H1 (cell line): ENCODE measurements around the gene VPS18. TPM values are rescaled to one million over a fixed set of nuclear protein-coding genes. Genes with fewer than 3 reads are reported as not detected.
A peak's percentile ranks its signal among the peaks of the same experiment; 100 is the strongest.

Source experiments
- EGR1 ChIP-seq: IDR thresholded peaks from 2 replicates; pipeline ENCODE4 v1.6.1; 2011; ENCODE audit warnings: low read depth, low read length, borderline replicate concordance
- GTF2F1 ChIP-seq: IDR thresholded peaks from 2 replicates; pipeline ENCODE4 v1.6.1; 2012; ENCODE audit warnings: low read depth, low read length, improper control_type of control experiment, borderline replicate concordance
- NANOG ChIP-seq: IDR thresholded peaks from 2 replicates; pipeline ENCODE4 v1.6.1; 2011; ENCODE audit warnings: low read length, low read depth, mild to moderate bottlenecking, inconsistent platforms; ENCODE audit not compliant: insufficient read depth, poor library complexity, severe bottlenecking
- PHF8 ChIP-seq: fragments of 200-600 bp; sonication (generic); conservative IDR thresholded peaks from 2 replicates; pipeline ENCODE4 v1.7.1; 2012; ENCODE audit warnings: low read depth, mild to moderate bottlenecking, inconsistent platforms, low read length, moderate library complexity
- RAD21 ChIP-seq, 2 experiments: IDR thresholded peaks in 1 of 2; conservative IDR thresholded peaks in 1 of 2; 2 replicates each; pipeline ENCODE4 v1.6.1; 2011; ENCODE audit warnings: low read depth in 2 of 2, low read length in 2 of 2, improper control_type of control experiment in 1 of 2, inconsistent platforms in 1 of 2, mild to moderate bottlenecking in 1 of 2, moderate library complexity in 1 of 2
- SUZ12 ChIP-seq: fragments of 200-600 bp; sonication (generic); IDR thresholded peaks from 2 replicates; pipeline ENCODE4 v1.6.1; 2012; ENCODE audit warnings: mild to moderate bottlenecking, inconsistent platforms, low read length, moderate library complexity, mixed read lengths
- ZNF274 ChIP-seq: IDR thresholded peaks from 2 replicates; pipeline ENCODE4 v1.7.0; 2012; ENCODE audit warnings: low read length, borderline replicate concordance; ENCODE audit errors: extremely low read depth
- polyA plus RNA-seq, 7 experiments: library from polyadenylated mRNA; depleted of rRNA in 3 of 7; stranded (reverse) in 5 of 7; unstranded in 2 of 7; fragments of >200 nt in 5 of 7; fragments of 200-250 nt in 2 of 7; gene quantifications; 1 replicate in 5 of 7; 2 replicates in 1 of 7; 4 replicates in 1 of 7; pipeline versions ENCODE4 v1.2.1 to v1.2.3, GENCODE V29; 2011 to 2013; ENCODE audit warnings: missing spikeins in 2 of 7, mixed read lengths in 2 of 7
- total RNA-seq: library from RNA; stranded (reverse); fragmentation: NEBNext Ultra II Directional; extraction: Animal tissue kit (Norgen Biotek cat#: 25700); gene quantifications from 2 replicates; pipeline ENCODE4 v1.2.1, GENCODE V29; 2021
- TF ChIP-seq, protein P1 (sequence below): IDR thresholded peaks from 2 replicates; pipeline ENCODE4 v1.6.1; 2012; ENCODE audit warnings: inconsistent platforms
- TF ChIP-seq, protein P2 (sequence below): fragments of 300-600 bp; sonication (generic); IDR thresholded peaks from 2 replicates; pipeline ENCODE4 v1.7.1; 2012; ENCODE audit warnings: low read length, moderate library complexity, mild to moderate bottlenecking, inconsistent platforms; ENCODE audit not compliant: insufficient replicate concordance

VPS18 gene
- total and polyA plus RNA-seq, 2 of the 8 experiments (the other 6 are each of a cell fraction or from before 2014, with no cell fraction given) = 28.9 to 32.7 TPM

DNA sequence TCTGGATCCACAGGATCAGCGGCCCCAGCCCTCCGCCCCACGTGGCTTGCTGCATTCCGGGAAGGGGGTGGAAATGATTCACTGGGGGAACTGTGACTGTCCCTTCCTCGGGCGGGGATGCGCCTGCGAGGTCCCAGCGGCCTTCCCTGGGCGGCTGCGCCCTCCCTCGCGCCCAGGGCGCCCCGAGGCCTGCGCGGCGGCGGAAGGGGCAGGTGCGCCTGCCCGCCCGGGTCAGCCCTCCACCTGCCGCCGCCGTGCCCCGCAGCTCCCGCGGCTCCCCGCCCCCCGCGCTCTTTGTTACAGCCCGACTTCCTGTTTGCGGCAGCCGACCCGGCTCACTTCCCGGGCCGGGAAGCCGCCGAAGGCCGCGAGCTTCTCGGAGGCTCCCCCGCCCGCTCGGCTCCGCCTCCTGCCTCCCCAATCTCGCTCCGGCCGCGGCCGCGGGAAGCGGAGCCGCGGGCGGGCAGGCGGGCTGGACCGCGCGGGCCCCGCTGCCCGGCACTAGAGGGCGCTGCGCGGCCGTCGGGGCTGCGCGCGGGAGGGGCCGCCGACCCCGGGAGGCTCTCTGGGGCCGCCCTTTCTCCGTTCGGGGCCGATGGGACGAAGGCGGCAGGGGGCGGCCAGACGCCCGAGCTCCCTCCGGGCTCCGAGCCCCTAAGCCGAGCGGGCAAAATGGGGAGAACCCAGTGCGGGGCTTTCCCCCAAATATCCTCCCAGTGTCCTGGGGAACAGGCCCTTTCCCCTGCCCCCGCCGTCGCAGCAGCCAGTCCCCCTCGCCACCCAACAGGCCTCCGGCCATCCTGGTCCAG lies 47.5 kb downstream of the VPS18 start (continued):
- TF ChIP-seq EGR1 (no peak), NANOG (no peak), ZNF274 (no peak), RAD21 (IDR thresholded peaks at IDR 0.05 in 1 of 2, conservative IDR thresholded peaks at IDR 0.05 in 1 of 2; ENCODE audit: low read depth in 2 of 2, low read length in 2 of 2) (peak; percentile 36 to 71; a peak in 3 of 4 replicates), SUZ12 (no peak), GTF2F1 (no peak), PHF8 (peak; percentile 75)
- TF ChIP-seq, protein P1, sequence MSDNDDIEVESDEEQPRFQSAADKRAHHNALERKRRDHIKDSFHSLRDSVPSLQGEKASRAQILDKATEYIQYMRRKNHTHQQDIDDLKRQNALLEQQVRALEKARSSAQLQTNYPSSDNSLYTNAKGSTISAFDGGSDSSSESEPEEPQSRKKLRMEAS = peak; percentile 35
- TF ChIP-seq, protein P2, sequence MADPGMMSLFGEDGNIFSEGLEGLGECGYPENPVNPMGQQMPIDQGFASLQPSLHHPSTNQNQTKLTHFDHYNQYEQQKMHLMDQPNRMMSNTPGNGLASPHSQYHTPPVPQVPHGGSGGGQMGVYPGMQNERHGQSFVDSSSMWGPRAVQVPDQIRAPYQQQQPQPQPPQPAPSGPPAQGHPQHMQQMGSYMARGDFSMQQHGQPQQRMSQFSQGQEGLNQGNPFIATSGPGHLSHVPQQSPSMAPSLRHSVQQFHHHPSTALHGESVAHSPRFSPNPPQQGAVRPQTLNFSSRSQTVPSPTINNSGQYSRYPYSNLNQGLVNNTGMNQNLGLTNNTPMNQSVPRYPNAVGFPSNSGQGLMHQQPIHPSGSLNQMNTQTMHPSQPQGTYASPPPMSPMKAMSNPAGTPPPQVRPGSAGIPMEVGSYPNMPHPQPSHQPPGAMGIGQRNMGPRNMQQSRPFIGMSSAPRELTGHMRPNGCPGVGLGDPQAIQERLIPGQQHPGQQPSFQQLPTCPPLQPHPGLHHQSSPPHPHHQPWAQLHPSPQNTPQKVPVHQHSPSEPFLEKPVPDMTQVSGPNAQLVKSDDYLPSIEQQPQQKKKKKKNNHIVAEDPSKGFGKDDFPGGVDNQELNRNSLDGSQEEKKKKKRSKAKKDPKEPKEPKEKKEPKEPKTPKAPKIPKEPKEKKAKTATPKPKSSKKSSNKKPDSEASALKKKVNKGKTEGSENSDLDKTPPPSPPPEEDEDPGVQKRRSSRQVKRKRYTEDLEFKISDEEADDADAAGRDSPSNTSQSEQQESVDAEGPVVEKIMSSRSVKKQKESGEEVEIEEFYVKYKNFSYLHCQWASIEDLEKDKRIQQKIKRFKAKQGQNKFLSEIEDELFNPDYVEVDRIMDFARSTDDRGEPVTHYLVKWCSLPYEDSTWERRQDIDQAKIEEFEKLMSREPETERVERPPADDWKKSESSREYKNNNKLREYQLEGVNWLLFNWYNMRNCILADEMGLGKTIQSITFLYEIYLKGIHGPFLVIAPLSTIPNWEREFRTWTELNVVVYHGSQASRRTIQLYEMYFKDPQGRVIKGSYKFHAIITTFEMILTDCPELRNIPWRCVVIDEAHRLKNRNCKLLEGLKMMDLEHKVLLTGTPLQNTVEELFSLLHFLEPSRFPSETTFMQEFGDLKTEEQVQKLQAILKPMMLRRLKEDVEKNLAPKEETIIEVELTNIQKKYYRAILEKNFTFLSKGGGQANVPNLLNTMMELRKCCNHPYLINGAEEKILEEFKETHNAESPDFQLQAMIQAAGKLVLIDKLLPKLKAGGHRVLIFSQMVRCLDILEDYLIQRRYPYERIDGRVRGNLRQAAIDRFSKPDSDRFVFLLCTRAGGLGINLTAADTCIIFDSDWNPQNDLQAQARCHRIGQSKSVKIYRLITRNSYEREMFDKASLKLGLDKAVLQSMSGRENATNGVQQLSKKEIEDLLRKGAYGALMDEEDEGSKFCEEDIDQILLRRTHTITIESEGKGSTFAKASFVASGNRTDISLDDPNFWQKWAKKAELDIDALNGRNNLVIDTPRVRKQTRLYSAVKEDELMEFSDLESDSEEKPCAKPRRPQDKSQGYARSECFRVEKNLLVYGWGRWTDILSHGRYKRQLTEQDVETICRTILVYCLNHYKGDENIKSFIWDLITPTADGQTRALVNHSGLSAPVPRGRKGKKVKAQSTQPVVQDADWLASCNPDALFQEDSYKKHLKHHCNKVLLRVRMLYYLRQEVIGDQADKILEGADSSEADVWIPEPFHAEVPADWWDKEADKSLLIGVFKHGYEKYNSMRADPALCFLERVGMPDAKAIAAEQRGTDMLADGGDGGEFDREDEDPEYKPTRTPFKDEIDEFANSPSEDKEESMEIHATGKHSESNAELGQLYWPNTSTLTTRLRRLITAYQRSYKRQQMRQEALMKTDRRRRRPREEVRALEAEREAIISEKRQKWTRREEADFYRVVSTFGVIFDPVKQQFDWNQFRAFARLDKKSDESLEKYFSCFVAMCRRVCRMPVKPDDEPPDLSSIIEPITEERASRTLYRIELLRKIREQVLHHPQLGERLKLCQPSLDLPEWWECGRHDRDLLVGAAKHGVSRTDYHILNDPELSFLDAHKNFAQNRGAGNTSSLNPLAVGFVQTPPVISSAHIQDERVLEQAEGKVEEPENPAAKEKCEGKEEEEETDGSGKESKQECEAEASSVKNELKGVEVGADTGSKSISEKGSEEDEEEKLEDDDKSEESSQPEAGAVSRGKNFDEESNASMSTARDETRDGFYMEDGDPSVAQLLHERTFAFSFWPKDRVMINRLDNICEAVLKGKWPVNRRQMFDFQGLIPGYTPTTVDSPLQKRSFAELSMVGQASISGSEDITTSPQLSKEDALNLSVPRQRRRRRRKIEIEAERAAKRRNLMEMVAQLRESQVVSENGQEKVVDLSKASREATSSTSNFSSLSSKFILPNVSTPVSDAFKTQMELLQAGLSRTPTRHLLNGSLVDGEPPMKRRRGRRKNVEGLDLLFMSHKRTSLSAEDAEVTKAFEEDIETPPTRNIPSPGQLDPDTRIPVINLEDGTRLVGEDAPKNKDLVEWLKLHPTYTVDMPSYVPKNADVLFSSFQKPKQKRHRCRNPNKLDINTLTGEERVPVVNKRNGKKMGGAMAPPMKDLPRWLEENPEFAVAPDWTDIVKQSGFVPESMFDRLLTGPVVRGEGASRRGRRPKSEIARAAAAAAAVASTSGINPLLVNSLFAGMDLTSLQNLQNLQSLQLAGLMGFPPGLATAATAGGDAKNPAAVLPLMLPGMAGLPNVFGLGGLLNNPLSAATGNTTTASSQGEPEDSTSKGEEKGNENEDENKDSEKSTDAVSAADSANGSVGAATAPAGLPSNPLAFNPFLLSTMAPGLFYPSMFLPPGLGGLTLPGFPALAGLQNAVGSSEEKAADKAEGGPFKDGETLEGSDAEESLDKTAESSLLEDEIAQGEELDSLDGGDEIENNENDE = no peak
